ENCODE data around the gene SOBP. TPM values are rescaled to one million over a fixed set of nuclear protein-coding genes. Genes with fewer than 3 reads are reported as not detected.
"Not testable (repeated sequence)": the region's sequence is repeated elsewhere in the genome, so short reads cannot be mapped to it uniquely, and the experiment has no call there.

SOBP gene
- total RNA-seq, 1 experiment from 2014 or later, result 1.7 TPM

- Mint-ChIP-seq H3K27me3 (ENCODE audit: unreplicated experiment) (no peaks in the 10 kb centered on the region), H3K4me1 (ENCODE audit: low read depth, unreplicated experiment) (peaks cover 13% of the 10 kb centered on the region), H3K36me3 (ENCODE audit: insufficient read depth, unreplicated experiment) (no peaks in the 10 kb centered on the region), H3K4me3 (ENCODE audit: low read depth, unreplicated experiment) (no peak overlapping the region), H3K9me3 (ENCODE audit: low read depth, unreplicated experiment) (peaks cover 3% of the 10 kb centered on the region), H3K27ac (ENCODE audit: unreplicated experiment) (no peak overlapping the region)
- intact Hi-C loops (cut with micrococcal nuclease; ENCODE audit: unreplicated experiment), result no loop called here
- DNase-seq, result no peak
- BruUV-seq (replicated peaks), result no TSS peak
- no peak for TF ChIP-seq CTCF (IDR thresholded peaks at IDR 0.05; ENCODE audit: unreplicated experiment)
- CTCF ChIA-PET, result no interaction called here
Measured at GRCh38 chr6:107511511-107511993, 21.6 kb downstream of the SOBP start.

GRCh38 chr6:107513214-107513613, 23.3 kb downstream of the SOBP start:
- CTCF ChIA-PET, result no interaction called here
- Mint-ChIP-seq H3K36me3 (ENCODE audit: insufficient read depth, unreplicated experiment) (no peaks in the 10 kb centered on the region), H3K4me3 (ENCODE audit: low read depth, unreplicated experiment) (no peak overlapping the region), H3K4me1 (ENCODE audit: low read depth, unreplicated experiment) (peaks cover 13% of the 10 kb centered on the region), H3K27ac (ENCODE audit: unreplicated experiment) (no peak overlapping the region), H3K27me3 (ENCODE audit: unreplicated experiment) (no peaks in the 10 kb centered on the region), H3K9me3 (ENCODE audit: low read depth, unreplicated experiment) (peaks cover 3% of the 10 kb centered on the region)
- no peak for TF ChIP-seq CTCF (IDR thresholded peaks at IDR 0.05; ENCODE audit: unreplicated experiment)
- intact Hi-C loops (cut with micrococcal nuclease; ENCODE audit: unreplicated experiment), result no loop called here
- no peak for DNase-seq
- BruUV-seq (replicated peaks), result no TSS peak

GRCh38 chr6:107515955-107516354, 26.0 kb downstream of the SOBP start:
- TF ChIP-seq CTCF (IDR thresholded peaks at IDR 0.05; ENCODE audit: unreplicated experiment), result no peak
- no peak for DNase-seq
- H3K9me3 Mint-ChIP-seq (ENCODE audit: low read depth, unreplicated experiment), result peaks cover 3% of the 10 kb centered on the region
- intact Hi-C loops (cut with micrococcal nuclease; ENCODE audit: unreplicated experiment), result no loop called here
- H3K27ac Mint-ChIP-seq (ENCODE audit: unreplicated experiment), result no peak overlapping the region
- H3K27me3 Mint-ChIP-seq (ENCODE audit: unreplicated experiment), result no peaks in the 10 kb centered on the region
- no peak overlapping the region for H3K4me3 Mint-ChIP-seq (ENCODE audit: low read depth, unreplicated experiment)
- CTCF ChIA-PET, result no interaction called here
- H3K4me1 Mint-ChIP-seq (ENCODE audit: low read depth, unreplicated experiment), result no peaks in the 10 kb centered on the region
- no TSS peak for BruUV-seq (replicated peaks)
- H3K36me3 Mint-ChIP-seq (ENCODE audit: insufficient read depth, unreplicated experiment), result no peaks in the 10 kb centered on the region

GRCh38 chr6:107517274-107517673, 27.4 kb downstream of the SOBP start:
- Mint-ChIP-seq H3K36me3 (ENCODE audit: insufficient read depth, unreplicated experiment) (no peaks in the 10 kb centered on the region), H3K27me3 (ENCODE audit: unreplicated experiment) (no peaks in the 10 kb centered on the region), H3K27ac (ENCODE audit: unreplicated experiment) (no peak overlapping the region), H3K4me3 (ENCODE audit: low read depth, unreplicated experiment) (no peak overlapping the region), H3K4me1 (ENCODE audit: low read depth, unreplicated experiment) (no peaks in the 10 kb centered on the region), H3K9me3 (ENCODE audit: low read depth, unreplicated experiment) (peaks cover 3% of the 10 kb centered on the region)
- CTCF ChIA-PET, result no interaction called here
- no peak for DNase-seq
- BruUV-seq (replicated peaks), result no TSS peak
- intact Hi-C loops (cut with micrococcal nuclease; ENCODE audit: unreplicated experiment), result no loop called here
- no peak for TF ChIP-seq CTCF (IDR thresholded peaks at IDR 0.05; ENCODE audit: unreplicated experiment)

- CTCF ChIA-PET; H3K9me3 Mint-ChIP-seq (ENCODE audit: low read depth, unreplicated experiment); H3K4me1 Mint-ChIP-seq (ENCODE audit: low read depth, unreplicated experiment); H3K27me3 Mint-ChIP-seq (ENCODE audit: unreplicated experiment); BruUV-seq (replicated peaks); intact Hi-C loops (cut with micrococcal nuclease; ENCODE audit: unreplicated experiment); DNase-seq; H3K36me3 Mint-ChIP-seq (ENCODE audit: insufficient read depth, unreplicated experiment); H3K27ac Mint-ChIP-seq (ENCODE audit: unreplicated experiment); H3K4me3 Mint-ChIP-seq (ENCODE audit: low read depth, unreplicated experiment): not testable (repeated sequence)
Measured at GRCh38 chr6:107519224-107519623, 29.3 kb downstream of the SOBP start.

GRCh38 chr6:107520706-107521105, 30.8 kb downstream of the SOBP start:
- CTCF ChIA-PET; H3K36me3 Mint-ChIP-seq (ENCODE audit: insufficient read depth, unreplicated experiment); H3K4me1 Mint-ChIP-seq (ENCODE audit: low read depth, unreplicated experiment); H3K9me3 Mint-ChIP-seq (ENCODE audit: low read depth, unreplicated experiment); intact Hi-C loops (cut with micrococcal nuclease; ENCODE audit: unreplicated experiment); H3K4me3 Mint-ChIP-seq (ENCODE audit: low read depth, unreplicated experiment); H3K27me3 Mint-ChIP-seq (ENCODE audit: unreplicated experiment); H3K27ac Mint-ChIP-seq (ENCODE audit: unreplicated experiment); DNase-seq; BruUV-seq (replicated peaks): not testable (repeated sequence)

Data from Calu3 (cell line).